Urinary bladder (tissue), 4 donors: ENCODE results near the gene PLAU. TPM values are rescaled to one million over a fixed set of nuclear protein-coding genes. Genes with fewer than 3 reads are reported as not detected.
"Not testable (repeated sequence)": the region's sequence is repeated elsewhere in the genome, so short reads cannot be mapped to it uniquely, and the experiment has no call there.

Source experiments
- DNase-seq: peaks from one replicate; pipeline ENCODE4 v3.0.0-alpha.2; 2015; ENCODE audit errors: extremely low spot score
- H3K27ac ChIP-seq: one replicate; pipeline ENCODE4 v1.5.1; 2013; ENCODE audit warnings: low read depth, mild to moderate bottlenecking, moderate library complexity
- H3K36me3 ChIP-seq: one replicate; pipeline ENCODE4 v1.6.1; 2013; ENCODE audit warnings: mild to moderate bottlenecking, moderate library complexity; ENCODE audit not compliant: insufficient read depth
- H3K4me1 ChIP-seq: one replicate; pipeline ENCODE4 v1.6.1; 2013; ENCODE audit warnings: mild to moderate bottlenecking, moderate library complexity; ENCODE audit not compliant: insufficient read depth
- H3K4me3 ChIP-seq: one replicate; pipeline ENCODE4 v1.5.1; 2013; ENCODE audit warnings: low read depth, low read length
- WGBS: extraction: QIAGEN DNeasy Blood & Tissue Kit; methylation state at CpG from one replicate; pipeline ENCODE4 v1.1.7; 2013; 5-methylcytosine and 5-hydroxymethylcytosine counted together
- polyA plus RNA-seq: library from polyadenylated mRNA; stranded (reverse); fragments of 200-250 nt; gene quantifications from one replicate; pipeline ENCODE4 v1.2.3, GENCODE V29; 2013
- total RNA-seq: library from RNA; depleted of rRNA; stranded (reverse); fragments of >200 nt; gene quantifications from one replicate; pipeline ENCODE4 v1.2.3, GENCODE V29; 2014
- donor health status: healthy with polysubstance abuse.
- donor health status: healthy.

Gene PLAU
- total and polyA plus RNA-seq, 2 donors = 9.5 to 10.0 TPM

GRCh38 chr10:73948947-73949633 is 38.2 kb downstream of the PLAU start:
- Histone ChIP-seq H3K4me1 (no peaks in the 10 kb centered on the region), H3K36me3 (no peaks in the 10 kb centered on the region), H3K27ac (no peak overlapping the region), H3K4me3 (no peak overlapping the region)
- DNase-seq = no peak
- 93% methylated on average over 10 of the region's 10 CpGs for WGBS

DNA sequence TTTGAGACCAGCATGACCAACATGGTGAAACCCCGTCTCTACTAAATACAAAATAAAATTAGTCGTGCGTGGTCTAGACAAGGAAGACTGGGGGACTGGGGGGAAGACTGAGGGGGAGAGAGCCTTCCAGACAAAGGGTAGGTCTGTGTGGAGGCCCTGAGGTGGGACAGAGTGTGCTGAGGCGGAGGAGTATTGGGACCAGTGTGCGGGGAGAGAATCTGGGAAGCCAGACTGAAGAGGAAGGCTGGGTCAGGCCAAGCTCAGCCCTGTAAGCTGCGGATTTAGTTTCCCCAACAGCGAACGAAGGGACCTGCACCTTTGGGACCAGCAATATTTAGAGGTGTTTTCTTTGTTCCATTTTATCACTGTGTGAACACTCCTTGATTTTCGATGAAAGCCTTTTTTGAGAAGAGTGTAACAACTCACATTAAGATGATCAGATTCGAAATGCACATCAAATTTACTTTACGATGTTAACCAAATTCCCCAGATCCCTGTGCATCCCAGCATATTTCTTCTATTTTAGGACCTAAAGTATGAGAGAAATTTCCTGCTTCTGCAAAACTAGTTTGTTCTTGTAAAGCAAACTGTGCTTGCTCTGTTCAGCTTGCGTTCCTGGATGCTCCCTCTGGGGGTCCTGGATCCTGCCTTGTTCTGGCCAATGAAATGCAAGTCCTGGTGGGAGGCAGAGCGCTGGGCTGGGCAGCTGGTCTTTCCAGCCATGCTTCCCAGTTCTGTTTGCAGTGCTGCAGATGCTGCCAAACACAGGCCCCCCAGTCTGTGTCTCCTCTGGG is 39.4 kb downstream of the PLAU start:
- H3K27ac ChIP-seq = no peak overlapping the region
- H3K36me3 ChIP-seq = no peaks in the 10 kb centered on the region
- H3K4me1 ChIP-seq = no peaks in the 10 kb centered on the region
- no peak for DNase-seq
- no peak overlapping the region for H3K4me3 ChIP-seq
- 67% methylated on average over 13 of the region's 13 CpGs for WGBS

DNA sequence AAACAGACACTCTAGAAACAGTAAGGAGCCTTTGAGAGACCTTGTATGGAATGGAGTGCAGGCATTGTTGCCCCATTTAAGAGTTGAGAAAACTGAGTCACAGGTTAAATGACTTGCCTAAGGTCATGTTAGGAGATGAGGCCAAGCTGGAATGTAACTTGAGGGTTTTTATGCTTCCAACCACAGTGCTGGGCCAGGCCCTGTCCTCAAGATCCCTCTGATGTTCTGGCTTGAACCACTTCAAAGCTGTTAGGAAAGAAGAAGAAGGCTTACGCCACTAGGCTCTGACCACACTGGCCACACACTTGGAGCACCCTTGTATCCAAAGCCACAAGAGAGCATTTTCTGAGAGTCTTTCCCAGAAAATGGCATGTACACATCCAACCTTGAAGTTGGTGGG is 42.7 kb downstream of the PLAU start:
- H3K4me1 ChIP-seq = no peaks in the 10 kb centered on the region
- no peaks in the 10 kb centered on the region for H3K36me3 ChIP-seq
- H3K27ac ChIP-seq = no peak overlapping the region
- 95% methylated on average over 1 of the region's 1 CpG for WGBS
- no peak overlapping the region for H3K4me3 ChIP-seq
- DNase-seq = no peak

- no peak overlapping the region for H3K4me3 ChIP-seq
- H3K27ac ChIP-seq = no peak overlapping the region
- DNase-seq = no peak
Measured at GRCh38 chr10:73954737-73955136, 43.8 kb downstream of the PLAU start.

GRCh38 chr10:73955719-73956118 is 44.8 kb downstream of the PLAU start:
- 94% methylated on average over 2 of the region's 2 CpGs for WGBS
- no peak overlapping the region for H3K27ac ChIP-seq
- no peak overlapping the region for H3K4me3 ChIP-seq
- H3K36me3 ChIP-seq = no peaks in the 10 kb centered on the region
- no peaks in the 10 kb centered on the region for H3K4me1 ChIP-seq
- no peak for DNase-seq

More at GRCh38 chr10:73954737-73955136, 43.8 kb downstream of the PLAU start:
- WGBS = 98% methylated on average over 2 of the region's 2 CpGs
- Histone ChIP-seq H3K4me1 (no peaks in the 10 kb centered on the region), H3K36me3 (no peaks in the 10 kb centered on the region)

DNA sequence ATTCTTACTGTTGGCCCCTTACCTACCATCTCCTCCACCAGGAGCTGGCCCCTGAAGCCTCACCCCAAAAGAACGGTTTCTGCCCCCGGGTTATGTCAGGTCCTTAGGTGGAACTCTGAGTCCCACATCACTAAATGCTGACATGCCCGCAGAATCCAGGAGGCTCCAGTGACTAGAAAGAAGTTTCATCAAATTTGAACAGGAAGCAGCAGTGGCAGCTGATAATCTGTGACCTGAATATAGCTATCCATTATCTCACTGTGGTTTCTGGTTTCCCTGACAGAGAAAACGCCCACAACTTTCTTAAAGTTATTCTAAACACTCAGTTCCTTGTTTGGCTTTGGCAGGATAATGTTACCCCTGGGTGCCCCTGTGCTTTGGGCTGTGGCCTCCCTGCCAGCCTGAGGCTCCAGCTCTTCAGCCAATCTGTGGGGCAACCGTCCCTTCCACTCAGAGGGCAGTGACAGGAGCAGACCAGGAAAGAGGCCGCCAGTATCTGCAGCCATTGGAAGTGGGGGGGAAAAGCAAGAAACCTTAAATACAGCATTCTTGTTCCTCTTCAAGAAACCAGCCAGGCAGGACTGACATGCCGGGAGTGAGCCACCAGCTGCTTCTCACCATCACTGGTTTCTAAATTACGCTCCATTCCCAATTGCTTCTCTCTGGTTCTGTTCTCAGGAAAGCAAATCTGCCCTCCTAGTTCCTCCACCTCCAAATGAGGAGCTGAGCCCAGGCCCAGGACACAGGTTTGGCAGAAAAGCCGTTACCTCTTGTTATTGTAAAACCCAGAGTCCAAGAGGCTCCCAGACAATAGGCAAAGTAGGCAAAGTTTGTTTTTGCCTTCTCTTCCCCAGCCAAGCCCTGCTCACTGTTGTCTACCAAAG is 45.8 kb downstream of the PLAU start:
- no peak overlapping the region for H3K27ac ChIP-seq
- no peak for DNase-seq
- H3K4me1 ChIP-seq = no peaks in the 10 kb centered on the region
- no peak overlapping the region for H3K4me3 ChIP-seq
- H3K36me3 ChIP-seq = no peaks in the 10 kb centered on the region
- WGBS = 31% methylated on average over 9 of the region's 9 CpGs

DNA sequence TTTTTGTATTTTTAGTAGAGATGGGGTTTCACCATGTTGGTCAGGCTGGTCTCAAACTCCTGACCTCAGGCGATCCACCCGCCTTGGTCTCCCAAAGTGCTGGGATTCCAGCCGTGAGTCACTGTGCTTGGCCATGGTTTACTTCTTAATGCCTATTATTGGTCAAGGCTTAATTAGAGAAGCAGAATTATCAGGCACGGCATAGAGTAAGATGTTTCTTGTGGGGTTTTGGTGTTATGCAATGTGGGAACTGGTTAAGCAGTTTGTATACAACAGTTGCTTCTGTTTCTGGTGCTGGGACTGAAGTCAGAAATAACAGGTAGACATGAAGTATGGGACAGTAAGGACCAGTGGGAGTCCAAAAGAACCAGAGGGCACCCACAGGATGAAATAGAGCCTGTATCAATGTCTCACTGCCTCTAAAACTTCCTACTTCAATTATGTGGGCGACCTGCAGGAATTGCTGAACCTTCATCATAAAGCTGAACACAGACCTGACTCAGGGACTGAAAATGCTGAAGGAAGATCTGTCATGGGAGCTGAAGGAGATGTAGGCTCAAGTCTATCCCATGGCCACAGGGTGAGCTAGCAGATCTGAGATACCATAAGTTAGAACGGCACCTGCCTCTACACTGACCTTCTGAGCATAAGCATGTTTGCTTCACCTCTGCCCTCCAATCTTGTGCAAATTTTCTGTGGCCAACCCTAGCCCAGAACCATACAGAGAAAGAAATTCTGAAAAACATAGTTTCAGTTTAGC is 48.7 kb downstream of the PLAU start:
- H3K4me1 ChIP-seq = no peaks in the 10 kb centered on the region
- no peak overlapping the region for H3K27ac ChIP-seq
- H3K4me3 ChIP-seq = no peak overlapping the region
- DNase-seq = no peak
- H3K36me3 ChIP-seq = no peaks in the 10 kb centered on the region
- WGBS = 85% methylated on average over 6 of the region's 6 CpGs

GRCh38 chr10:73962386-73962785 is 51.5 kb downstream of the PLAU start:
- no peak for DNase-seq
- 97% methylated on average over 2 of the region's 2 CpGs for WGBS
- Histone ChIP-seq H3K36me3 (no peaks in the 10 kb centered on the region), H3K4me1 (no peaks in the 10 kb centered on the region), H3K4me3 (no peak overlapping the region), H3K27ac (no peak overlapping the region)

DNA sequence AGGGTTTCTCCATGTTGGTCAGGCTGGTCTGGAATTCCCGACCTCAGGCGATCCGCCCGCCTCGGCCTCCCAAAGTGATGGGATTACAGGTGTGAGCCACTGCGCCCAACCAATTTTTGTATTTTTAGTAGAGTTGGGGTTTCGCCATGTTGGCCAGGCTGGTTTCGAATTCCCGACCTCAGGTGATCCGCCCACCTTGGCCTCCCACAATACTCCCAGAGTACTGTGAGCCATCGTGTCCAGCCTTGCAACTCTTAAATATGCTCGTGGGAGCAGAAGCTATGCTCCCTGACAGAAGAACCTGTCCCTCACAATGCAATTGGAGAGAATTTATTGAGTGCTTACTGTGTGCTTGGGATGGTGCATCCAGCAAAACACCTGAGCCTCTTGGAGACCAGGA is 52.6 kb downstream of the PLAU start:
- DNase-seq, H3K27ac ChIP-seq, H3K36me3 ChIP-seq, H3K4me3 ChIP-seq, H3K4me1 ChIP-seq: not testable (repeated sequence)
- 95% methylated on average over 12 of the region's 12 CpGs for WGBS

DNA sequence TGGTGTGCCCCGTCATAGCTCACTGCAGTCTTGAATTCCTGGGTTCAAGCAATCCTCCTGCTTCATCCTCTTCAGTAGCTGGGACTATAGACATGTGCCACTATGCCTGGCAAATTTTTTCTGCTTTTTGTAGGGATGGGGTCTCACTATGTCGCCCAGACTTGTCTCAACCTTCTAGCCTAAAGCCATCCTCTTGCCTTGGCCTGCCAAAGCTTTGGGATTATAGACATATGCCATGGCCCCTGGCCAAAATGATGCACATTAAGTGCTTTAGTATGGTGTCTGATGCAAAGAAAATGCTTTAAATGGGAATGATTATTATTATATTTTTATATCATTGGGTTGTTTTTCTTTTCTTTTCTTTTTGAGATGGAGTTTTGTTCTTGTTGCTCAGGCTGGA is 53.8 kb downstream of the PLAU start:
- no peak for DNase-seq
- no peaks in the 10 kb centered on the region for H3K4me1 ChIP-seq
- no peaks in the 10 kb centered on the region for H3K36me3 ChIP-seq
- 93% methylated on average over 2 of the region's 2 CpGs for WGBS
- no peak overlapping the region for H3K4me3 ChIP-seq
- H3K27ac ChIP-seq = no peak overlapping the region

DNA sequence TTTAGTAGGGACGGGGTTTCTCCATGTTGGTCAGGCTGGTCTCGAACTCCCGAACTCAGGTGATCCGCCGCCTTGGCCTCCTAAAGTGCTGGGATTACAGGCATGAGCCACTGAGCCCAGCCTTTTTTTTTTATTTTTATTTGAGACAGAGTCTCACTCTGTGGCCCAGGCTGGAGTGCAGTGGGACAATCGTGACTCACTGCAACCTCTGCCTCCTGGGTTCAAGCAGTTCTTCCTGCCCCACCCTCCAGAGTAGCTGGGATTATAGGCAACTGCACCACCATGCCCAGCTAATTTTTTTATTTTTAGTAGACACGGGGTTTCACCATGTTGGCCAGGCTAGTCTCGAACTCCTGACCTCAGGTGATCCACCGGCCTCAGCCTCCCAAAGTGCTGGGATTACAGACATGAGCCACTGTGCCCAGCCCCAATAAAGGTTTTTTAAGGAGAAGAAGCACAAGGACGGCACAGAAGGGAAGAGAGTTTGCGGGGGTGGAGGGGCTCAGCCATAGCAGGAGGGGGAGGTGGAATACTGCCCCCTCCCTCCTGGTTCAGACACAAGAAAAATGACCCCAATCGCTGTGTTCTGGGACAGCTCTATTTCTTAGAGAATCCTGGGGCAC is 54.4 kb downstream of the PLAU start:
- H3K4me1 ChIP-seq, H3K4me3 ChIP-seq, DNase-seq, H3K36me3 ChIP-seq: not testable (repeated sequence)
- peak overlapping the region; percentile 91 for H3K27ac ChIP-seq
- 74% methylated on average over 12 of the region's 12 CpGs for WGBS

GRCh38 chr10:73965890-73966768 is 55.2 kb downstream of the PLAU start:
- Histone ChIP-seq H3K36me3 (no peaks in the 10 kb centered on the region), H3K4me1 (no peaks in the 10 kb centered on the region), H3K27ac (peak overlapping the region; percentile 91), H3K4me3 (no peak overlapping the region)
- WGBS = 13% methylated on average over 16 of the region's 16 CpGs
- peak; percentile 77 for DNase-seq
